Nephron (organoid): ENCODE measurements around the gene GHRH.

Source experiments
- H3K27ac Mint-ChIP-seq, 3 experiments: 2 replicates each; pipeline ENCODE4 v1.8.0; 2020; ENCODE audit warnings: mixed read lengths in 3 of 3, mild to moderate bottlenecking in 2 of 3, moderate library complexity in 1 of 3
- H3K27me3 Mint-ChIP-seq: 2 replicates; pipeline ENCODE4 v1.8.0; 2021; ENCODE audit warnings: low read depth, mild to moderate bottlenecking, moderate library complexity, mixed read lengths
- H3K36me3 Mint-ChIP-seq: 2 replicates; pipeline ENCODE4 v1.8.0; 2020; ENCODE audit warnings: low read depth, mixed read lengths
- H3K4me1 Mint-ChIP-seq: 2 replicates; pipeline ENCODE4 v1.8.0; 2020; ENCODE audit warnings: mixed read lengths
- H3K4me3 Mint-ChIP-seq, 3 experiments: 2 replicates each; pipeline ENCODE4 v1.8.0; 2020; ENCODE audit warnings: mild to moderate bottlenecking in 3 of 3, mixed read lengths in 3 of 3, moderate library complexity in 2 of 3
- H3K9me3 Mint-ChIP-seq: 2 replicates; pipeline ENCODE4 v1.8.0; 2020; ENCODE audit warnings: mixed read lengths
- CTCF ChIP-seq, 3 experiments: fragments of 200-600 bp; sonication (generic); IDR thresholded peaks; one replicate each; pipeline ENCODE4 v1.5.0; 2021; ENCODE audit warnings: antibody characterized with exemption in 3 of 3; ENCODE audit not compliant: unreplicated experiment in 3 of 3

The GHRH gene

GRCh38 chr20:37245216-37246150, 16.1 kb downstream of the GHRH start:
- H3K4me3 Mint-ChIP-seq = no peak overlapping the region
- TF ChIP-seq CTCF (IDR thresholded peaks at IDR 0.05; ENCODE audit: unreplicated experiment in 3 of 3) = no peak
- peaks cover 30% of the 10 kb centered on the region for H3K36me3 Mint-ChIP-seq
- H3K4me1 Mint-ChIP-seq = peaks cover 29% of the 10 kb centered on the region
- peaks cover 4% of the 10 kb centered on the region for H3K27me3 Mint-ChIP-seq
- H3K27ac Mint-ChIP-seq = peak overlapping the region in 2 of 3 experiments; percentile 48 to 55
- H3K9me3 Mint-ChIP-seq = no peaks in the 10 kb centered on the region

- TF ChIP-seq CTCF (IDR thresholded peaks at IDR 0.05; ENCODE audit: unreplicated experiment in 3 of 3) = no peak
- Mint-ChIP-seq H3K4me3 (no peak overlapping the region), H3K36me3 (peaks cover 34% of the 10 kb centered on the region), H3K27me3 (peaks cover 4% of the 10 kb centered on the region), H3K9me3 (no peaks in the 10 kb centered on the region), H3K27ac (no peak overlapping the region), H3K4me1 (peaks cover 33% of the 10 kb centered on the region)
Measured at GRCh38 chr20:37244572-37244957, 17.0 kb downstream of the GHRH start.

GRCh38 chr20:37243937-37244571, 17.6 kb downstream of the GHRH start:
- Mint-ChIP-seq H3K27ac (peak overlapping the region in 1 of 3 experiments; percentile 62), H3K9me3 (no peaks in the 10 kb centered on the region), H3K36me3 (peaks cover 40% of the 10 kb centered on the region), H3K27me3 (peaks cover 4% of the 10 kb centered on the region), H3K4me1 (peaks cover 38% of the 10 kb centered on the region), H3K4me3 (no peak overlapping the region)
- TF ChIP-seq CTCF (IDR thresholded peaks at IDR 0.05; ENCODE audit: unreplicated experiment in 3 of 3) = no peak

GRCh38 chr20:37243076-37243936, 18.3 kb downstream of the GHRH start:
- Mint-ChIP-seq H3K4me1 (peaks cover 45% of the 10 kb centered on the region), H3K27ac (peak overlapping the region in 1 of 3 experiments; percentile 62), H3K4me3 (no peak overlapping the region), H3K27me3 (no peaks in the 10 kb centered on the region), H3K9me3 (no peaks in the 10 kb centered on the region), H3K36me3 (peaks cover 47% of the 10 kb centered on the region)
- TF ChIP-seq CTCF (IDR thresholded peaks at IDR 0.05; ENCODE audit: unreplicated experiment in 3 of 3) = no peak

- no peaks in the 10 kb centered on the region for H3K27me3 Mint-ChIP-seq
- H3K4me1 Mint-ChIP-seq = peaks cover 49% of the 10 kb centered on the region
- H3K27ac Mint-ChIP-seq = no peak overlapping the region
- no peak for TF ChIP-seq CTCF (IDR thresholded peaks at IDR 0.05; ENCODE audit: unreplicated experiment in 3 of 3)
- no peaks in the 10 kb centered on the region for H3K9me3 Mint-ChIP-seq
- no peak overlapping the region for H3K4me3 Mint-ChIP-seq
- peaks cover 51% of the 10 kb centered on the region for H3K36me3 Mint-ChIP-seq
Measured at GRCh38 chr20:37242503-37242902, 19.1 kb downstream of the GHRH start.
